HepG2 (cell line): ENCODE data around the gene DDX60.
"Not testable (repeated sequence)": the region's sequence is repeated elsewhere in the genome, so short reads cannot be mapped to it uniquely, and the experiment has no call there.

ENCODE experiments used
- CHCHD3 ChIP-seq: sonication (generic); formaldehyde crosslinking; IDR thresholded peaks from 2 replicates; pipeline ENCODE4 v1.8.0; 2022; ENCODE audit warnings: mild to moderate bottlenecking, missing genetic modification reagents, moderate library complexity
- DBP ChIP-seq: sonication (generic); formaldehyde crosslinking; IDR thresholded peaks from 2 replicates; pipeline ENCODE4 v1.4.0; 2020; ENCODE audit warnings: missing genetic modification reagents; ENCODE audit errors: not compliant biosample characterization
- EP300 ChIP-seq, 3 experiments: sonication (generic) in 1 of 3; formaldehyde crosslinking in 1 of 3; IDR thresholded peaks; 2 replicates each; pipeline versions ENCODE4 v1.5.1 to v1.6.1; 2011 to 2020; ENCODE audit warnings: low read depth in 2 of 3, low read length in 2 of 3, borderline replicate concordance in 1 of 3, improper control_type of control experiment in 1 of 3, mild to moderate bottlenecking in 1 of 3, missing genetic modification reagents in 1 of 3, moderate library complexity in 1 of 3
- MEF2D ChIP-seq: sonication (generic); formaldehyde crosslinking; IDR thresholded peaks from 2 replicates; pipeline ENCODE4 v1.5.1; 2020; ENCODE audit warnings: mild to moderate bottlenecking, missing genetic modification reagents
- PAF1 ChIP-seq: IDR thresholded peaks from 2 replicates; pipeline ENCODE4 v1.6.1; 2016; ENCODE audit warnings: missing genetic modification reagents, missing compliant biosample characterization
- POLR2AphosphoS5 ChIP-seq: IDR thresholded peaks from 2 replicates; pipeline ENCODE4 v1.6.1; 2012; ENCODE audit warnings: low read depth, low read length
- ZNF10 ChIP-seq: sonication (generic); formaldehyde crosslinking; IDR thresholded peaks from 2 replicates; pipeline ENCODE4 v1.4.0; 2020; ENCODE audit warnings: mild to moderate bottlenecking, low read depth, missing genetic modification reagents, borderline replicate concordance
- ZNF101 ChIP-seq: sonication (generic); formaldehyde crosslinking; IDR thresholded peaks from 2 replicates; pipeline ENCODE4 v1.4.0; 2020; ENCODE audit warnings: mild to moderate bottlenecking, low read depth, missing genetic modification reagents, borderline replicate concordance
- TF ChIP-seq, protein P1 (sequence below): sonication (generic); formaldehyde crosslinking; IDR thresholded peaks from 2 replicates; pipeline ENCODE4 v1.5.0; 2020; ENCODE audit warnings: mild to moderate bottlenecking, missing genetic modification reagents, moderate library complexity
- TF ChIP-seq, protein P2 (sequence below): sonication (generic); formaldehyde crosslinking; IDR thresholded peaks from 2 replicates; pipeline ENCODE4 v1.5.0; 2020; ENCODE audit warnings: mild to moderate bottlenecking, missing genetic modification reagents

DNA sequence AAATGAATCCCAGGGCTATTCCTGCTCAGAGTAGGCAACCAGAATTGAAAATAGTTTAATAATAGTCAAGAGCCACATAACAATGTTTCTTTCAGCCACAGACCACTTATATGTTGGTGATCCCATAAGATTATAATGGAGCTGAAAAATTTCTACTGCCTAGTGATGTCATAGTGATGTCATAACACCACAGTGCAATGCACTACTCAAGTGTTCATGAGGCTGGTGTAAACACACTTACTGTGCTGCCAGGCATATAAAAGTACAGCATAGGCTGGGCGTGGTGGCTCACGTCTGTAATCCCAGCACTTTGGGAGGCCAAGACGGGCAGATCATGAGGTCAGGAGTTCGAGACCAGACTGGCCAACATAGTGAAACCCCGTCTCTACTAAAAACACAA lies 15.1 kb downstream of the DDX60 start:
- not testable (repeated sequence) for TF ChIP-seq CHCHD3 (CRISPR knock-in tag); MEF2D; EP300 (IDR thresholded peaks at IDR 0.05; ENCODE audit: low read depth in 2 of 2, low read length in 2 of 2); EP300 (CRISPR knock-in tag; IDR thresholded peaks at IDR 0.05; ENCODE audit: borderline replicate concordance); DBP (CRISPR knock-in tag); PAF1 (CRISPR knock-in tag); ZNF10 (CRISPR knock-in tag); ZNF101; POLR2AphosphoS5
- TF ChIP-seq, protein P1, sequence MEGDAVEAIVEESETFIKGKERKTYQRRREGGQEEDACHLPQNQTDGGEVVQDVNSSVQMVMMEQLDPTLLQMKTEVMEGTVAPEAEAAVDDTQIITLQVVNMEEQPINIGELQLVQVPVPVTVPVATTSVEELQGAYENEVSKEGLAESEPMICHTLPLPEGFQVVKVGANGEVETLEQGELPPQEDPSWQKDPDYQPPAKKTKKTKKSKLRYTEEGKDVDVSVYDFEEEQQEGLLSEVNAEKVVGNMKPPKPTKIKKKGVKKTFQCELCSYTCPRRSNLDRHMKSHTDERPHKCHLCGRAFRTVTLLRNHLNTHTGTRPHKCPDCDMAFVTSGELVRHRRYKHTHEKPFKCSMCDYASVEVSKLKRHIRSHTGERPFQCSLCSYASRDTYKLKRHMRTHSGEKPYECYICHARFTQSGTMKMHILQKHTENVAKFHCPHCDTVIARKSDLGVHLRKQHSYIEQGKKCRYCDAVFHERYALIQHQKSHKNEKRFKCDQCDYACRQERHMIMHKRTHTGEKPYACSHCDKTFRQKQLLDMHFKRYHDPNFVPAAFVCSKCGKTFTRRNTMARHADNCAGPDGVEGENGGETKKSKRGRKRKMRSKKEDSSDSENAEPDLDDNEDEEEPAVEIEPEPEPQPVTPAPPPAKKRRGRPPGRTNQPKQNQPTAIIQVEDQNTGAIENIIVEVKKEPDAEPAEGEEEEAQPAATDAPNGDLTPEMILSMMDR (CRISPR knock-in tag) = not testable (repeated sequence)
- TF ChIP-seq, protein P2, sequence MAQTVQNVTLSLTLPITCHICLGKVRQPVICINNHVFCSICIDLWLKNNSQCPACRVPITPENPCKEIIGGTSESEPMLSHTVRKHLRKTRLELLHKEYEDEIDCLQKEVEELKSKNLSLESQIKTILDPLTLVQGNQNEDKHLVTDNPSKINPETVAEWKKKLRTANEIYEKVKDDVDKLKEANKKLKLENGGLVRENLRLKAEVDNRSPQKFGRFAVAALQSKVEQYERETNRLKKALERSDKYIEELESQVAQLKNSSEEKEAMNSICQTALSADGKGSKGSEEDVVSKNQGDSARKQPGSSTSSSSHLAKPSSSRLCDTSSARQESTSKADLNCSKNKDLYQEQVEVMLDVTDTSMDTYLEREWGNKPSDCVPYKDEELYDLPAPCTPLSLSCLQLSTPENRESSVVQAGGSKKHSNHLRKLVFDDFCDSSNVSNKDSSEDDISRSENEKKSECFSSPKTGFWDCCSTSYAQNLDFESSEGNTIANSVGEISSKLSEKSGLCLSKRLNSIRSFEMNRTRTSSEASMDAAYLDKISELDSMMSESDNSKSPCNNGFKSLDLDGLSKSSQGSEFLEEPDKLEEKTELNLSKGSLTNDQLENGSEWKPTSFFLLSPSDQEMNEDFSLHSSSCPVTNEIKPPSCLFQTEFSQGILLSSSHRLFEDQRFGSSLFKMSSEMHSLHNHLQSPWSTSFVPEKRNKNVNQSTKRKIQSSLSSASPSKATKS (CRISPR knock-in tag) = not testable (repeated sequence)
